Activated T-cell treated with anti-CD3 and anti-CD28 coated beads for 24 hours (primary cell): ENCODE results near the gene FBXL7.

Experiments used
- DNase-seq: peaks from one replicate; pipeline ENCODE4 v3.0.0-alpha.2; 2020; ENCODE audit warnings: low read depth

FBXL7 gene

GRCh38 chr5:15717001-15717400, 217.0 kb downstream of the FBXL7 start:
- DNase-seq: no peak

GRCh38 chr5:15718421-15719179, 218.6 kb downstream of the FBXL7 start:
- DNase-seq: no peak

- DNase-seq: no peak
These were observed 219.8 kb downstream of the FBXL7 start for GRCh38 chr5:15719784-15720183.

DNA sequence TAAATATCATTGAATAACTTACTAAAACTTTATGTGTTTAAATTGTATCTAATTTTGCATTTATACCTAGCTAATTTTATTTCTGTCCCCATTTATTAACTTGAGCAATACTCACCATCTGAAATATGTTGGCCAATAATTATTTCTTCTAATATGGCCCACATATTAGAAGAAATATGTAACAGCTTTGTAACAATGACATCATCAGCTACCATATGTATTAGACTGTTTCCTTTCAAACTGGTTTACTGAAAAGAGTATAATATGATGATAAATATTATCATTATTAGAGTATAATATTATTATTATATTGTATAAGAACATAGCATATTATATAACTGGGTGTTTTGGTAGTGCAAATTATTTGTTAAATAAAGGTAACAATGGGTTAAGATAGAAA, 220.5 kb downstream of the FBXL7 start:
- DNase-seq: no peak

DNA sequence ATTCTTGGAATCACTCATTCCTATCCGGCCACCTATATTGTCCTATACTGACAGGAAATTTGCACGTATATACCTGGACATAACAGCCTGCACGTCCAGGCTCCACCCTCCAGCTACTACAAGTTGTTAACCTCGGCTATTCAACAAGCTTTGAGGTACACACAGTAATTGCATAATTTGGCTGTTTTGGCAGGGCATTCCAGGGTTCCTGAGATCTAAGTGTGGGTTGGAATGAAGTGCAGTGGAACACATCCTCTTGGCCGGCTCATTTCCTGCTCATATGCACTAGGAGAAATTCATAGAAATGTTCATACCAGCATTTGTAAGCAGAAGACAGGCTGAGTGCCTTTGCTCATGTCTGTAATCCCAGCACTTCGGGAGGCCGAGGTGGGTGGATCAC, 222.3 kb downstream of the FBXL7 start:
- no peak for DNase-seq

DNA sequence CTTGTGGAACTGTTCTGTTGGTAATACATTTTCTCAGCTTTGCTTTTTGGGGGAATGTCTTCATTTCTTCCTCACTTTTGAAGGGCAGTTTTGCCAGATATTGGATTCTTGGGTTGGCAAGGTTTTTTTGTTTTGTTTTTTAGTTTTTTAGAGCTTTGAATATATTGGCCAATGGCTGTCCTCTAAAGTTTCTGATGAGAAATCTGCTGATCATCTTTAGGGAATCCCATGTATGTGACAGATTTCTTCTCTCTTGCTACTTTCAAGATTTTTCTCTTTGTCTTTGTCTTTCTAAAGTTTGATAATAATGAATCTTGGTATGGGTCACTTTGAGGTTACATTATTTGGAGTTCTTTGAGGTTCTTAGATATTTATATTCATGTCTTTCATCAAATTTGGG, 227.4 kb downstream of the FBXL7 start:
- DNase-seq: no peak

- no peak for DNase-seq
These were observed 228.8 kb downstream of the FBXL7 start for GRCh38 chr5:15728811-15729210.

DNA sequence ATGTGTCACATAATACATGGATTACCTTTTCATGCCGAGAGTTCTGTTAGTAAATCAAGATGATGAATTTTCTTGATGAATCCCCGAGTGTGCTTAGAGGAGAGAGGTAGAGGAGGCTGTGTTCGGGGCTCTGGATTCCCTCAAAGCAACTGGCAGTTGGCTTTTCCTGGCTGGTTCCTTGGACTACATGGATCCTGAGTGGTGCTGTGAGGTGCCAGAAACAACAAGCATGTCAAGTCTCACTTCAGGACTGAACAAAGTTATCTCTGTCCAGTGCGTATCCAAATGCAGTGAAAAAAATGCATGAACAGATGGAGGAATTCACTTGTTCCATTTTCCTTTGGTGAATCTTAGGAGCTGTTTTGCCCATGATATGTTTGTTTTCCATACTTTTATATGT, 231.7 kb downstream of the FBXL7 start:
- no peak for DNase-seq

DNA sequence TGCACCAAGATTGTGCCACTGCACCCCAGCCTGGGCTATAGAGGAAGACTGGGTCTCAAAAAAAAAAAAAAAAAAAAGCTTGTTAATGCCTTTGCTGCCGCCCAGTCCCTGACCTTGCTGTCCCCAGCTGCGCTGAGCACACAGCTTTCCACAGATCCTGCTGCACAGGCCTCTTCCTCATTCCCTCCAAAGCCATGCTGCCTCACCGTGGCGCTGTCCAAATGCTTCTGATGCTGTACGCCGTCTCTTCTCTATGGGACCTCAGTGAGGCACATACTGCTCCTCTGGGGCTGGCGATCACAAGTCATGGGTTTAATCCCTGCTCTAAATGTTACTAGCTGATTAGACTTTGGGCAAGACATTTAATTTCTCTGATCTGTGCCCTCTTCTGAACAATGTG, 234.1 kb downstream of the FBXL7 start:
- no peak for DNase-seq

GRCh38 chr5:15737036-15737821, 237.2 kb downstream of the FBXL7 start:
- no peak for DNase-seq

DNA sequence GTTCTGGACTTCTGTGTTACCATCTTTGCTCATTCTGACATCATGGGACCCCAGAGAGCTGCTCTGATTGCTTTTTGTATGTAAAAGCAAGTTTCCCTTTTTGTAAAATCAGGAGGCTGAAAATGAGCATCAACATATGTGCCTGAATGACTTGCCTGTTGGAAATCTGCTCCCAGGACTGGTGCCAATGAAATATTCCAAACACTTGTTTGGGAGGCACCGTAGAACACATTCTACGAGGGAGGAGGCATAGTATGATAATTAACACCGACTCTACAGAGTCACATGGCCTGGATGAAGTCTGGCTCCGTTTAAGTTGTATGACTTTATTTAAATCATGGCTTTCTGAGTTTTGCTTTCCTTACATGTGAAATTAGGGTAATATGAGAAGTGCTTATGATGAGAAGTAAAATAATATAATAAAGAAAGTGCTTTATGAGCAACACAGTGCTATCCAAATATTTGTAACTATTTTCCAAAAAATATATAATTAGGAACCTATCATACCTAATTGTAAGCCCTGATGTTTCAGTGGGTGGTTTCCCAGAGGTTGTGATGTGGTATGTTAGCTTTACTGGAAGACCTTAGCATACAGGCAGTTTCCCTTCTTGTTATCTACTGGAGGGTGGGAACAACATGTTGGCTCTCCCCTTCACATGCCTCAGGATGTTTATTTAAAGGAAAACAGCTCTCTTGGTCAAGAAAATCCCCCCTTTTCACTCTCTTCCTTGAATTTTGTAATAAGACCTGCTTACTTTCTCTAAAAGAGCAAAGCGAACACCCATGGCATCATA, 238.1 kb downstream of the FBXL7 start:
- no peak for DNase-seq

DNA sequence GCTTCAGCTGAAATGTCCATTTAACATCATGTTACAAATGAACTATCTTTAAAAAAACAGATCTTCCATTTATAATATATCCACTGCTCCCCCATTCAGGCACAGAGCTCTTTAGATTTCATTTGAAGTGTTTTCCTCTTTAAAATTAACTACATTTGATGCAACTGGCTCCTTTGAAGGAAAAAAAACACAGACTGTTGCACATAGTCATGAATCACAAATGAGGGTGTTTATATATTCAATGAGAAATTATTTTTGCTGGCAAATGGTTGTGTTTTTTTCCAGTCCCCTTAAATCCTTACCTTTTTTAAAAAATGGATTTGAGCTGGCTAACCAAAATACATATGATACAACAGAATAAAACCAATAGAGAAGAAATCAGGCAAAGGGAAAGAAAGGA, 240.4 kb downstream of the FBXL7 start:
- DNase-seq: no peak

DNA sequence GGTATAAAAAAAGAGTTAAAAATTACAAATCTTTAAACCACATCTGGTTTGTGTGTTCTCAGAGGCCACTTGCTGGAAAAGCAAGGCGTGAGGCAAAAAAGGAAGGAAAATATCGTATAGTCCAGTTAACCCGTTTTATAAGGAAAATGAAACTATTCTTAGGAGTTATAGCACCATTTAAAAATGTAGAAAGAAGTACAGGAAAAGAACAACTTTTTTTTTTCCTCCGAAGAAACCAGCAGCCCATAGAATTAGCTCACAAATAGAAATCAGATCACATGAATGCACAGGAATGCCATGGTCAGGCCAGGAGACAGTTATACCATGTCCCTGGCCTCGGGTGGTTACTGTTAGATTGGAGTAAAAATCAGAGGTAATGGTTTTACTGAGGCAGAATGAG, 241.6 kb downstream of the FBXL7 start:
- no peak for DNase-seq

DNA sequence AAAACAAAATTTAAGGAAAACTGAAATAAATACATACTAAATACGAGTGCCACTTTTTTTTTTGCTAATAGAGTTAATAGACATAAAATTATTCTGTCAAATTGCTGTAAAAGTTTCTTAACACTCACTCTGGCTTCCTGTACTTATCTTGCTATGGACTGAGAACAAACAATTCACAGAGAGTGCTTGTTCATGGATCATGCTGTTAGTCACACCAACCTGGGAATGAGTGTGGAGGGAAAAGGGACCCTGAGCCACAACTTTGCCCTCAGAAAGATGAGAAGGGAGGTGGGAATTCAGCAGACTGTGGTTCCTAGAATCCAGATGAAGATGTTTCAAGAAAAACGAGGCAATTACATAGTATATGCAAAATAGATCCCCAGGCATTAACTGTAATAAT, 246.9 kb downstream of the FBXL7 start:
- DNase-seq: no peak

- DNase-seq: no peak
These were observed 248.3 kb downstream of the FBXL7 start for GRCh38 chr5:15748266-15748665.

DNA sequence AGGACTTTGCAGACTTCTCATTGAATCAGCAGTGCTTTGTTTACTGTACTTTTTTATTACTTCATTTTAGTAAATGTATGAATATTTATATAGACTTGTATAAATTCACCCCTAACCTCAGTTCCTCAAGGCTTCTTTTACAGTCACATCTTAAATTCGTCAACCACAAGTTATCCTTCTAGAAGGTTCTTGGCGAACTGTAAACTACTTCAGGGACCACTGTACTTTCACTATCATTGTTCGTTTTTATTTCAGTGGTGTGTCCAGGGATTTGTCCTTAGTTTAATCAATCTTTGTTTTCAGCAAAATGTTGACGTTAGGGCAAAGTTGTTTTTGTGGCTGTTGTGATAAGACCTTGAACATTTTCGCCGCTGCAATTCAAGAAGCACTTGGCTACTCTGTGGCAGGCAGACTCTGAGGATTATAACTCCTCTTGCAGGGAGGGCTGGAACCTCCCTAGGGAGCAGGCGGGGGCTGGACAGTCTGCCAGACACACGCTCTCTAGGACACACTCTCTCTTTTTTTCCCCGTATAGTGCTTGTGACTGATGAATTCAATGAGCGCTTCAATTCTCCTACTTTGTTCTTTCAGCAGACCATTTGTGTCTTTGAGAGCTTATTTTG, 252.8 kb downstream of the FBXL7 start:
- no peak for DNase-seq

DNA sequence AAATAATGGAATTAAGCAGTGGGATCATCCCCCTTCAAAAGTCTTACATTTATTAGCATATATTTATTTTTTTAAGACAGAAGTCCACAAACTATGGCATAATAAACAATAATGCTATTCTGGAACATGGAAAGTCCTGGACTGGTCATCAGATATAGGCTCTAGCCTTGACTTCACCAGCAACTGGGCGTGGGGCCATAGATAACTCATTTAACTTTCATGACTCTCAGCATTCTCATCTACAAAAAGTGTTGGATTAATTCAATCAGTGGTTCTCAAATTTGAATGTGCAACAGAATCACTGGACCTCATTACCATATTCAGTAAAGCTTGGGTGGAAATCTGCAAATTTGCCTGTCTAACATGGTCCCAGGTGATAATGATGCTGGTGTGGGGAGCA, 253.8 kb downstream of the FBXL7 start:
- no peak for DNase-seq

- DNase-seq: no peak
These were observed 257.1 kb downstream of the FBXL7 start for GRCh38 chr5:15757103-15757502.

- no peak for DNase-seq
These were observed 257.6 kb downstream of the FBXL7 start for GRCh38 chr5:15757619-15758018.

GRCh38 chr5:15762668-15763067, 262.7 kb downstream of the FBXL7 start:
- DNase-seq: no peak

- DNase-seq: no peak
These were observed 263.8 kb downstream of the FBXL7 start for GRCh38 chr5:15763754-15764153.

GRCh38 chr5:15768936-15769335, 269.0 kb downstream of the FBXL7 start:
- DNase-seq: no peak
